Neural progenitor cell (in vitro differentiated cells): ENCODE measurements around the gene NFATC1.

ENCODE experiments used
- CTCF ChIP-seq: fragments of 200-600 bp; sonication (generic); IDR thresholded peaks from 2 replicates; pipeline ENCODE4 v1.5.1; 2017; ENCODE audit warnings: antibody characterized with exemption, mild to moderate bottlenecking
- EZH2 ChIP-seq: fragments of 200-600 bp; sonication (generic); IDR thresholded peaks from 2 replicates; pipeline ENCODE4 v1.6.1; 2017; ENCODE audit warnings: antibody characterized with exemption, mild to moderate bottlenecking, moderate library complexity

DNA sequence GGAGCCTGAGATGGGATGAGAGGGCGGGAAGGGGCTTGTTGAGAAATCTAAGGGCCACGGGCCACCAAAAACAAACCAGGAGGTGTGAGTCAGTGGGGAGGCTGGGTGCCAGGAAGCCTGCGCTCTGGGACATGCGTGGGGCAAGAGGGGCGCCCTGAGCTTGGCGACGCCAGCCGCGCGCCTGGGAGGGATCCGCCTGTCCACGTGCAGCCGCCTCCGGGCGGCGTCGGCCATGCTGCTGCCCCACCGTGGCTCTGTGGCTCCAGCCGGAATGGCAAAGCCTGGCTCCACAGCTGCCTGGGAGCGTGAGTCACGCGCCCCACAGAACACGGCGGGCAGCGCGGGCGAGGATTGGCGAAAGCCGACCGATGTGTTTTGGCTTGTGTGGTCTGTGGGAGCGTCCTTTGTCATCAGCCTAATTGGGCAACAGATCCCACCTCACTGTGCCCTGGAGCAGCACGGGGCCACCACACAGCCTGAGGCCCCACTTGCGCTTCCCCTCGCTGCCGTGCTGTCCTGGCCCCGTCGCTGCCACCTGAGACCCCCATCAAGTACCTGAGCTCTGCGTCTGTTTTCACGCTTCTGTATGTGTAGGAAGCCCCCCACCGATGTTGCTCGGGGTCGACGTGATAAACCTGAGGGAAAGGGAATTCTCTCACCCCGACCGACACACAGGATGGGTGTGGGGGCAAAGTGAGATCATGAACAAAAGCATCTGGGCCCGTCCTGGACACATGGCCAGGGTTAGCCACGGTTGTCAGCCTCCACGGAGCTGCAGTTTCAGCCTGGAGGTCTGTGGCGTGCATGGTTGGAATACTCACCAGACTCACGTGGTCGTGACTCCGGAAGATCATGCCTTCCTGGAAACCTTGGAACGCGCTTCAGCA is 80.5 kb downstream of the NFATC1 start:
- TF ChIP-seq CTCF (no peak), EZH2 (no peak)
